ENCODE measurements around the gene SLC12A8. TPM values are rescaled to one million over a fixed set of nuclear protein-coding genes. Genes with fewer than 3 reads are reported as not detected.

SLC12A8 gene
- total and polyA plus RNA-seq, 2 experiments from 2014 or later, result 3.1 to 3.4 TPM

GRCh38 chr3:125077864-125078263, 134.7 kb downstream of the SLC12A8 start:
- Histone ChIP-seq H3K27me3 (no peaks in the 10 kb centered on the region), H3K9me3 (ENCODE audit: low read depth) (no peaks in the 10 kb centered on the region), H3K4me3 (no peak overlapping the region), H3K36me3 (no peaks in the 10 kb centered on the region), H3K27ac (no peak overlapping the region), H3K4me1 (ENCODE audit: low read depth) (peaks cover 9% of the 10 kb centered on the region)
- DNase-seq (ENCODE audit: low read depth in 1 of 2, low spot score in 1 of 2), result no peak
- no peak for TF ChIP-seq CTCF (IDR thresholded peaks at IDR 0.05; ENCODE audit: low read depth, low read length)

GRCh38 chr3:125076464-125076863, 136.1 kb downstream of the SLC12A8 start:
- no peak overlapping the region for H3K4me3 ChIP-seq
- H3K4me1 ChIP-seq (ENCODE audit: low read depth), result peaks cover 9% of the 10 kb centered on the region
- no peak for DNase-seq (ENCODE audit: low read depth in 1 of 2, low spot score in 1 of 2)
- no peaks in the 10 kb centered on the region for H3K36me3 ChIP-seq
- H3K9me3 ChIP-seq (ENCODE audit: low read depth), result no peaks in the 10 kb centered on the region
- H3K27me3 ChIP-seq, result no peaks in the 10 kb centered on the region
- no peak overlapping the region for H3K27ac ChIP-seq
- TF ChIP-seq CTCF (IDR thresholded peaks at IDR 0.05; ENCODE audit: low read depth, low read length), result no peak

- H3K4me1 ChIP-seq (ENCODE audit: low read depth), result peaks cover 9% of the 10 kb centered on the region
- peak in 1 of 2 donors; percentile 32 for DNase-seq (ENCODE audit: low read depth in 1 of 2, low spot score in 1 of 2)
- no peaks in the 10 kb centered on the region for H3K27me3 ChIP-seq
- no peaks in the 10 kb centered on the region for H3K9me3 ChIP-seq (ENCODE audit: low read depth)
- peak overlapping the region; percentile 74 for H3K27ac ChIP-seq
- no peaks in the 10 kb centered on the region for H3K36me3 ChIP-seq
- TF ChIP-seq CTCF (IDR thresholded peaks at IDR 0.05; ENCODE audit: low read depth, low read length), result no peak
- H3K4me3 ChIP-seq, result no peak overlapping the region
Measured at GRCh38 chr3:125075738-125076137, 136.8 kb downstream of the SLC12A8 start.

- no peak for TF ChIP-seq CTCF (IDR thresholded peaks at IDR 0.05; ENCODE audit: low read depth, low read length)
- no peaks in the 10 kb centered on the region for H3K36me3 ChIP-seq
- DNase-seq (ENCODE audit: low read depth in 1 of 2, low spot score in 1 of 2), result no peak
- H3K27ac ChIP-seq, result peak overlapping the region; percentile 32
- no peak overlapping the region for H3K4me3 ChIP-seq
- H3K4me1 ChIP-seq (ENCODE audit: low read depth), result peaks cover 9% of the 10 kb centered on the region
- H3K27me3 ChIP-seq, result no peaks in the 10 kb centered on the region
- no peaks in the 10 kb centered on the region for H3K9me3 ChIP-seq (ENCODE audit: low read depth)
Measured at GRCh38 chr3:125073390-125073905, 139.1 kb downstream of the SLC12A8 start.

- no peak for DNase-seq (ENCODE audit: low read depth in 1 of 2, low spot score in 1 of 2)
- Histone ChIP-seq H3K4me3 (no peak overlapping the region), H3K9me3 (ENCODE audit: low read depth) (no peaks in the 10 kb centered on the region), H3K4me1 (ENCODE audit: low read depth) (peaks cover 9% of the 10 kb centered on the region), H3K27ac (peak overlapping the region; percentile 32), H3K27me3 (no peaks in the 10 kb centered on the region), H3K36me3 (no peaks in the 10 kb centered on the region)
- no peak for TF ChIP-seq CTCF (IDR thresholded peaks at IDR 0.05; ENCODE audit: low read depth, low read length)
Measured at GRCh38 chr3:125072749-125073389, 139.7 kb downstream of the SLC12A8 start.

All from cardiac muscle cell (in vitro differentiated cells and primary cell).